GM08714 (cell line): ENCODE measurements around the gene SIT1.

Source experiments
- H3K4me3 ChIP-seq: fragments of 200-500 bp; sonication (Bioruptor generic); 2 replicates; pipeline ENCODE4 v1.5.1; 2014; ENCODE audit warnings: mild to moderate bottlenecking, low read length, inconsistent platforms
- ZNF274 ChIP-seq: IDR thresholded peaks from 2 replicates; pipeline ENCODE4 v1.6.1; 2012; ENCODE audit warnings: mild to moderate bottlenecking, low read depth, low read length

Gene SIT1

DNA sequence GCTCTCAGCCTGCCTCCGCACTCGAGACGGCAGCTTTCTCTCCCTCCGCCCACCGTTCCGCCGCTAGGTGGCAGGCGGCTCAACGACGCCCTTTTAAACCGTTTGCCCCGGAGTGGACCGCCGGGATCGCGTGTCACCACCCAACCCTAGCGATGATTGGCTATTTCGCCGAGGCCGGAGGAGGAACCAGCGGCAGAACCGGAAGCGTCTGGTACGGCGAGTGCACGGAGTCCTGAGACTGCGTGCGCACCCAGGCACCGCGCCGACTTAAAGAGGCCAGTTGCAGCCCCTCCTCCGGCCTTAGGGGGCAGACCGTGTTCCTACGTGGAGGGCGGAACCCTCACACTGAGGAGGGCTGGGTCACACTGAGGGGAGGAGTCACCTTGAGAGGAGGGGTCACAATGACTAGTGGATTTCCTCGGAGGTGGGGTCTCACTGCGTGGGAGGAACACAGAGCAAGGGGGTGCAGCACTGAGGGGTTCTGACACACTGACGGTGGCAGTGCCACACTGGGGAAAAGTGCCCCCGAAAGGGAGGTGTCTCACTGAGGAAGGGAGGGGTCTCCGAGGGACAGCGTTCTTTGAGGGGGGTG, 46.6 kb downstream of the SIT1 start:
- peak overlapping the region; percentile 53; the same call in 1 of the 2 replicates for H3K4me3 ChIP-seq
- no peak for TF ChIP-seq ZNF274

- TF ChIP-seq ZNF274: no peak
- H3K4me3 ChIP-seq: peak overlapping the region; percentile 49; the same call in 1 of the 2 replicates
Observed at GRCh38 chr9:35603506-35603985, 47.2 kb downstream of the SIT1 start.

GRCh38 chr9:35599763-35600604, 50.7 kb downstream of the SIT1 start:
- no peak overlapping the region for H3K4me3 ChIP-seq
- TF ChIP-seq ZNF274: no peak
